WTC11 (cell line): ENCODE results near the gene PARD6A. TPM values are rescaled to one million over a fixed set of nuclear protein-coding genes. Genes with fewer than 3 reads are reported as not detected.

Experiments
- ATAC-seq: fragments of 200-7000 bp; cut with Tn5 transposase; 2 replicates; pipeline ENCODE4 v1.10.0; 2021; ENCODE audit warnings: mild to moderate bottlenecking, moderate library complexity
- CTCF ChIA-PET: fragments of 300-600 bp; sonication (Branson Sonifier 250); formaldehyde crosslinking; loops from one replicate; lab custom pipeline; 2021; ENCODE audit warnings: antibody characterized with exemption; lab: Charles Lee
- POLR2A ChIA-PET: fragments of 350-600 bp; sonication (Branson Sonifier 250); formaldehyde crosslinking; loops from one replicate; lab custom pipeline; 2021; ENCODE audit warnings: antibody characterized with exemption; lab: Charles Lee
- DNase-seq: peaks from one replicate; pipeline ENCODE4 v3.0.0; 2021; ENCODE audit warnings: low spot score
- H3K27ac Mint-ChIP-seq: 2 replicates; pipeline ENCODE4 v1.8.0; 2021; ENCODE audit warnings: mixed read lengths
- H3K27me3 Mint-ChIP-seq: 2 replicates; pipeline ENCODE4 v1.8.0; 2021; ENCODE audit warnings: low read depth, mild to moderate bottlenecking, moderate library complexity, mixed read lengths
- H3K36me3 Mint-ChIP-seq: 2 replicates; pipeline ENCODE4 v1.8.0; 2021; ENCODE audit warnings: mixed read lengths
- H3K4me1 Mint-ChIP-seq: 2 replicates; pipeline ENCODE4 v1.8.0; 2022; ENCODE audit warnings: mixed read lengths
- H3K4me3 Mint-ChIP-seq: 2 replicates; pipeline ENCODE4 v1.8.0; 2021; ENCODE audit warnings: mild to moderate bottlenecking, moderate library complexity, mixed read lengths
- H3K9me3 Mint-ChIP-seq: 2 replicates; pipeline ENCODE4 v1.8.0; 2021; ENCODE audit warnings: mixed read lengths
- KAT7 ChIP-seq: sonication (generic); formaldehyde crosslinking; IDR thresholded peaks from 2 replicates; pipeline ENCODE4 v1.8.1; 2023; ENCODE audit warnings: missing genetic modification reagents, mild to moderate bottlenecking, borderline replicate concordance
- MAX ChIP-seq: sonication (generic); formaldehyde crosslinking; IDR thresholded peaks from 2 replicates; pipeline ENCODE4 v1.8.0; 2022; ENCODE audit warnings: mild to moderate bottlenecking, missing genetic modification reagents
- NFATC4 ChIP-seq: fragments of 250-450 bp; sonication (Bioruptor Pico); IDR thresholded peaks from 2 replicates; pipeline ENCODE4 v1.9.0; 2021; ENCODE audit warnings: mild to moderate bottlenecking
- NR2C2 ChIP-seq: sonication (generic); formaldehyde crosslinking; IDR thresholded peaks from 2 replicates; pipeline ENCODE4 v1.8.0; 2022; ENCODE audit warnings: mild to moderate bottlenecking, missing genetic modification reagents
- OVOL2 ChIP-seq: fragments of 250-450 bp; sonication (Bioruptor Pico); IDR thresholded peaks from 2 replicates; pipeline ENCODE4 v1.9.0; 2021; ENCODE audit warnings: mild to moderate bottlenecking, borderline replicate concordance
- TEAD4 ChIP-seq: sonication (generic); formaldehyde crosslinking; IDR thresholded peaks from 2 replicates; pipeline ENCODE4 v1.8.0; 2022; ENCODE audit warnings: mild to moderate bottlenecking, missing genetic modification reagents
- TP53 ChIP-seq: sonication (generic); formaldehyde crosslinking; IDR thresholded peaks from 2 replicates; pipeline ENCODE4 v1.8.1; 2023; ENCODE audit warnings: mild to moderate bottlenecking, missing genetic modification reagents
- USF1 ChIP-seq: sonication (generic); formaldehyde crosslinking; IDR thresholded peaks from 2 replicates; pipeline ENCODE4 v1.8.0; 2022; ENCODE audit warnings: mild to moderate bottlenecking, missing genetic modification reagents
- ZNF281 ChIP-seq: sonication (generic); formaldehyde crosslinking; IDR thresholded peaks from 2 replicates; pipeline ENCODE4 v1.8.0; 2023; ENCODE audit warnings: mild to moderate bottlenecking, missing genetic modification reagents
- ZNF416 ChIP-seq: fragments of 250-450 bp; sonication (Bioruptor Pico); IDR thresholded peaks from 2 replicates; pipeline ENCODE4 v1.9.0; 2021; ENCODE audit warnings: mild to moderate bottlenecking, inconsistent platforms
- ZNF425 ChIP-seq: fragments of 250-450 bp; sonication (Bioruptor Pico); conservative IDR thresholded peaks from 2 replicates; pipeline ENCODE4 v1.9.0; 2021; ENCODE audit warnings: mild to moderate bottlenecking
- ZNF671 ChIP-seq: fragments of 250-450 bp; sonication (Bioruptor Pico); IDR thresholded peaks from 2 replicates; pipeline ENCODE4 v1.8.0; 2021; ENCODE audit warnings: mild to moderate bottlenecking
- total RNA-seq: library from RNA; stranded (reverse); gene quantifications from 3 replicates; pipeline ENCODE4 v1.2.3, GENCODE V29; 2021
- TF ChIP-seq, protein P1 (sequence below): sonication (generic); formaldehyde crosslinking; IDR thresholded peaks from 2 replicates; pipeline ENCODE4 v1.8.1; 2022; ENCODE audit warnings: mild to moderate bottlenecking, missing genetic modification reagents, moderate library complexity, borderline replicate concordance
- TF ChIP-seq, protein P2 (sequence below): sonication (generic); formaldehyde crosslinking; IDR thresholded peaks from 2 replicates; pipeline ENCODE4 v1.8.1; 2022; ENCODE audit warnings: missing genetic modification reagents, borderline replicate concordance
- TF ChIP-seq, protein P3 (sequence below): sonication (generic); formaldehyde crosslinking; IDR thresholded peaks from 2 replicates; pipeline ENCODE4 v1.8.0; 2022; ENCODE audit warnings: mild to moderate bottlenecking, missing genetic modification reagents

PARD6A gene
- total RNA-seq, 1 experiment from 2014 or later, result 17.1 TPM

DNA sequence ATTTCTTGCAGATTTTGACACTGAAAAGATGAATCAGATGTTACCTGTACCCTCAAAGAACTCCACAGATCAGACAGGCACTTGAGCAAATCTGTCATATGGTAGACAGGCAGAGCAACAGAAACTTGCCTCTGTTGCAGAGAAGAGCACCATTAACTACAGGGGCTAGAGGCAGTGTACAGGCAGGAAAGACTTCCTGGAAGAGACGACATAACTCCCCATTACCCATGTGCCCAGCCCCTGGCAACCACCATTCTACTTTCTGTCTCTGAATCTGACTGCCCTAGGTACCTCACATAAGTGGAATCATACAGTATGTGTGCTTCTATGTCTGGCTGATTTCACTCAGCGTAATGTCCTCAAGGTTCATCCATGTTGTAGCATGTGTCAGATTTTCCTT, 42.9 kb downstream of the PARD6A start (continued):
- TF ChIP-seq, protein P1, sequence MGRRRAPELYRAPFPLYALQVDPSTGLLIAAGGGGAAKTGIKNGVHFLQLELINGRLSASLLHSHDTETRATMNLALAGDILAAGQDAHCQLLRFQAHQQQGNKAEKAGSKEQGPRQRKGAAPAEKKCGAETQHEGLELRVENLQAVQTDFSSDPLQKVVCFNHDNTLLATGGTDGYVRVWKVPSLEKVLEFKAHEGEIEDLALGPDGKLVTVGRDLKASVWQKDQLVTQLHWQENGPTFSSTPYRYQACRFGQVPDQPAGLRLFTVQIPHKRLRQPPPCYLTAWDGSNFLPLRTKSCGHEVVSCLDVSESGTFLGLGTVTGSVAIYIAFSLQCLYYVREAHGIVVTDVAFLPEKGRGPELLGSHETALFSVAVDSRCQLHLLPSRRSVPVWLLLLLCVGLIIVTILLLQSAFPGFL (CRISPR knock-in tag), result no peak

GRCh38 chr16:67704110-67704509, 43.4 kb downstream of the PARD6A start:
- TF ChIP-seq, protein P2, sequence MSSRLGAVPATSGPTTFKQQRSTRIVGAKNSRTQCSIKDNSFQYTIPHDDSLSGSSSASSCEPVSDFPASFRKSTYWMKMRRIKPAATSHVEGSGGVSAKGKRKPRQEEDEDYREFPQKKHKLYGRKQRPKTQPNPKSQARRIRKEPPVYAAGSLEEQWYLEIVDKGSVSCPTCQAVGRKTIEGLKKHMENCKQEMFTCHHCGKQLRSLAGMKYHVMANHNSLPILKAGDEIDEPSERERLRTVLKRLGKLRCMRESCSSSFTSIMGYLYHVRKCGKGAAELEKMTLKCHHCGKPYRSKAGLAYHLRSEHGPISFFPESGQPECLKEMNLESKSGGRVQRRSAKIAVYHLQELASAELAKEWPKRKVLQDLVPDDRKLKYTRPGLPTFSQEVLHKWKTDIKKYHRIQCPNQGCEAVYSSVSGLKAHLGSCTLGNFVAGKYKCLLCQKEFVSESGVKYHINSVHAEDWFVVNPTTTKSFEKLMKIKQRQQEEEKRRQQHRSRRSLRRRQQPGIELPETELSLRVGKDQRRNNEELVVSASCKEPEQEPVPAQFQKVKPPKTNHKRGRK (CRISPR knock-in tag), result no peak
- TF ChIP-seq MAX (CRISPR knock-in tag) (no peak), KAT7 (CRISPR knock-in tag) (no peak), TEAD4 (CRISPR knock-in tag) (no peak), ZNF425 (CRISPR knock-in tag) (no peak), ZNF671 (no peak), NFATC4 (CRISPR knock-in tag) (no peak), OVOL2 (CRISPR knock-in tag) (no peak), ZNF281 (CRISPR knock-in tag) (no peak), USF1 (CRISPR knock-in tag) (no peak), NR2C2 (CRISPR knock-in tag) (no peak), ZNF416 (CRISPR knock-in tag) (no peak), TP53 (CRISPR knock-in tag) (no peak)
- TF ChIP-seq, protein P3, sequence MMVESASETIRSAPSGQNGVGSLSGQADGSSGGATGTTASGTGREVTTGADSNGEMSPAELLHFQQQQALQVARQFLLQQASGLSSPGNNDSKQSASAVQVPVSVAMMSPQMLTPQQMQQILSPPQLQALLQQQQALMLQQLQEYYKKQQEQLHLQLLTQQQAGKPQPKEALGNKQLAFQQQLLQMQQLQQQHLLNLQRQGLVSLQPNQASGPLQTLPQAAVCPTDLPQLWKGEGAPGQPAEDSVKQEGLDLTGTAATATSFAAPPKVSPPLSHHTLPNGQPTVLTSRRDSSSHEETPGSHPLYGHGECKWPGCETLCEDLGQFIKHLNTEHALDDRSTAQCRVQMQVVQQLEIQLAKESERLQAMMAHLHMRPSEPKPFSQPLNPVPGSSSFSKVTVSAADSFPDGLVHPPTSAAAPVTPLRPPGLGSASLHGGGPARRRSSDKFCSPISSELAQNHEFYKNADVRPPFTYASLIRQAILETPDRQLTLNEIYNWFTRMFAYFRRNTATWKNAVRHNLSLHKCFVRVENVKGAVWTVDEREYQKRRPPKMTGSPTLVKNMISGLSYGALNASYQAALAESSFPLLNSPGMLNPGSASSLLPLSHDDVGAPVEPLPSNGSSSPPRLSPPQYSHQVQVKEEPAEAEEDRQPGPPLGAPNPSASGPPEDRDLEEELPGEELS (CRISPR knock-in tag), result no peak
- TF ChIP-seq, all 79 proteins: peak for 0
- H3K4me3 Mint-ChIP-seq, result no peak overlapping the region
- no peaks in the 10 kb centered on the region for H3K9me3 Mint-ChIP-seq
- CTCF ChIA-PET, result interaction anchor here (0.5 to 0.9 kb wide), 3 partner anchors 72 to 135 kb away, joined by 3 read pairs; no protein-coding TSS in a partner anchor
- H3K36me3 Mint-ChIP-seq, result no peaks in the 10 kb centered on the region
- no peak overlapping the region for H3K27ac Mint-ChIP-seq
- no peak for DNase-seq
- POLR2A ChIA-PET, result no interaction called here
- no peak for ATAC-seq
- peaks cover 9% of the 10 kb centered on the region for H3K4me1 Mint-ChIP-seq
- no peaks in the 10 kb centered on the region for H3K27me3 Mint-ChIP-seq
